ENCODE data around the gene MACROH2A2. TPM values are rescaled to one million over a fixed set of nuclear protein-coding genes. Genes with fewer than 3 reads are reported as not detected.

The MACROH2A2 gene
- total RNA-seq, 2 experiments from 2014 or later = 3.6 to 3.9 TPM

DNA sequence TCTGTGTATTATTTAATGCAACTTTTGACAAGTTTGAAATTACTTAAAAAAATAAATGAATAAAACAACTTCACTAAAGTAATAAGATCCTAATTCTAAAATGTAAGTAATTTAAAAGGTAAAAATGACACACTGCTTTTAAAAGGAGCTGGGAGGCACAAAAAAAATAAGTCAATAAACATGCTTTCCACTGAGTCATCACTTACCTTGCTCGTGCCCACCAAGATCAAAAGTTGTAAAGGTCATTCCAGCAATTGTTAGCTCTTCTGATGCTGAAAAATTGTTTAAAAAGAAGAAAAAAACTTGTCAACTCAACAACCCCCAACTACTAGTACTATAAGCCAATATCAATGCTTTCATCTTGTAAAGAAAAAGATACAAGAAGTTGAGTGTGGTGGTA is 108.2 kb downstream of the MACROH2A2 start:
- intact Hi-C loops (cut with micrococcal nuclease) = no loop called here
- no peaks in the 10 kb centered on the region for H3K27me3 Mint-ChIP-seq
- peaks cover 62% of the 10 kb centered on the region for H3K36me3 Mint-ChIP-seq (ENCODE audit: low read depth)
- no peak for DNase-seq
- no peaks in the 10 kb centered on the region for H3K9me3 Mint-ChIP-seq
- ChIA-PET CTCF (interaction anchor here (0.9 to 1.6 kb wide), 4 partner anchors 14 to 204 kb away, joined by 3 to 7 read pairs (median 4); partner anchors contain the start of gene TYSND1), POLR2A (interaction anchor here (0.7 to 3.7 kb wide), 6 partner anchors 9 to 73 kb away, joined by 3 to 35 read pairs (median 8); partner anchors contain the start of genes SAR1A and TYSND1)
- H3K4me3 Mint-ChIP-seq = peak overlapping the region; percentile 29
- peak overlapping the region; percentile 96 for H3K27ac Mint-ChIP-seq
- no peak for ATAC-seq
- H3K4me1 Mint-ChIP-seq (ENCODE audit: low read depth) = peaks cover 65% of the 10 kb centered on the region
- TF ChIP-seq, protein P1, sequence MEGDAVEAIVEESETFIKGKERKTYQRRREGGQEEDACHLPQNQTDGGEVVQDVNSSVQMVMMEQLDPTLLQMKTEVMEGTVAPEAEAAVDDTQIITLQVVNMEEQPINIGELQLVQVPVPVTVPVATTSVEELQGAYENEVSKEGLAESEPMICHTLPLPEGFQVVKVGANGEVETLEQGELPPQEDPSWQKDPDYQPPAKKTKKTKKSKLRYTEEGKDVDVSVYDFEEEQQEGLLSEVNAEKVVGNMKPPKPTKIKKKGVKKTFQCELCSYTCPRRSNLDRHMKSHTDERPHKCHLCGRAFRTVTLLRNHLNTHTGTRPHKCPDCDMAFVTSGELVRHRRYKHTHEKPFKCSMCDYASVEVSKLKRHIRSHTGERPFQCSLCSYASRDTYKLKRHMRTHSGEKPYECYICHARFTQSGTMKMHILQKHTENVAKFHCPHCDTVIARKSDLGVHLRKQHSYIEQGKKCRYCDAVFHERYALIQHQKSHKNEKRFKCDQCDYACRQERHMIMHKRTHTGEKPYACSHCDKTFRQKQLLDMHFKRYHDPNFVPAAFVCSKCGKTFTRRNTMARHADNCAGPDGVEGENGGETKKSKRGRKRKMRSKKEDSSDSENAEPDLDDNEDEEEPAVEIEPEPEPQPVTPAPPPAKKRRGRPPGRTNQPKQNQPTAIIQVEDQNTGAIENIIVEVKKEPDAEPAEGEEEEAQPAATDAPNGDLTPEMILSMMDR (IDR thresholded peaks at IDR 0.05) = no peak

Other genes starting within 250 kb of the MACROH2A2 start
- gene AIFM2, start 80.0 kb downstream of the MACROH2A2 start, total RNA-seq = 1 to 10 TPM; 6.3 to 8.2 TPM
- gene TYSND1, start 93.9 kb downstream of the MACROH2A2 start, total RNA-seq = 10 to 100 TPM; 20.0 to 20.3 TPM
- gene SAR1A, start 117.7 kb downstream of the MACROH2A2 start, total RNA-seq = 100 to 1,000 TPM in 1 of 2 experiments, 10 to 100 TPM in 1; 95.9 to 101 TPM
- gene PPA1, start 180.6 kb downstream of the MACROH2A2 start, total RNA-seq = 100 to 1,000 TPM; 357 to 368 TPM
- gene NPFFR1, start 231.2 kb downstream of the MACROH2A2 start, total RNA-seq = not detected